Bronchial epithelial cell (primary cell): Measurements from ENCODE around the gene LRRC3C. TPM values are rescaled to one million over a fixed set of nuclear protein-coding genes. Genes with fewer than 3 reads are reported as not detected.
A peak's percentile ranks its signal among the peaks of the same experiment; 100 is the strongest.

Source experiments
- DNase-seq: peaks from one replicate; pipeline ENCODE4 v3.0.0-alpha.2; 2010; ENCODE audit warnings: low read depth
- FAIRE-seq: peaks from 2 replicates; lab custom pipeline; 2011; peaks lifted over from hg19 to GRCh38; lab: Jason Lieb, UNC
- H3K27me3 ChIP-seq: 2 replicates; pipeline ENCODE4 v1.5.1; 2011; ENCODE audit warnings: low read length; ENCODE audit not compliant: control insufficient read depth, insufficient read depth
- H3K36me3 ChIP-seq: 2 replicates; pipeline ENCODE4 v1.5.1; 2011; ENCODE audit warnings: low read length; ENCODE audit not compliant: control insufficient read depth, insufficient read depth
- H3K4me3 ChIP-seq: 2 replicates; pipeline ENCODE4 v1.5.1; 2011; ENCODE audit warnings: mild to moderate bottlenecking, low read depth, low read length, control low read depth
- total RNA-seq: library from RNA; depleted of rRNA; stranded (reverse); fragments of >200 nt; gene quantifications from 2 replicates; pipeline ENCODE4 v1.2.1, GENCODE V29; 2014
- TF ChIP-seq, protein P1 (sequence below): IDR thresholded peaks from 2 replicates; pipeline ENCODE4 v1.5.1; 2011; ENCODE audit warnings: mild to moderate bottlenecking, moderate library complexity, low read length, control low read depth, inconsistent platforms; ENCODE audit not compliant: insufficient read depth, severe bottlenecking

The LRRC3C gene
- total RNA-seq, 1 donor from 2014 or later: not detected

- TF ChIP-seq, protein P1, sequence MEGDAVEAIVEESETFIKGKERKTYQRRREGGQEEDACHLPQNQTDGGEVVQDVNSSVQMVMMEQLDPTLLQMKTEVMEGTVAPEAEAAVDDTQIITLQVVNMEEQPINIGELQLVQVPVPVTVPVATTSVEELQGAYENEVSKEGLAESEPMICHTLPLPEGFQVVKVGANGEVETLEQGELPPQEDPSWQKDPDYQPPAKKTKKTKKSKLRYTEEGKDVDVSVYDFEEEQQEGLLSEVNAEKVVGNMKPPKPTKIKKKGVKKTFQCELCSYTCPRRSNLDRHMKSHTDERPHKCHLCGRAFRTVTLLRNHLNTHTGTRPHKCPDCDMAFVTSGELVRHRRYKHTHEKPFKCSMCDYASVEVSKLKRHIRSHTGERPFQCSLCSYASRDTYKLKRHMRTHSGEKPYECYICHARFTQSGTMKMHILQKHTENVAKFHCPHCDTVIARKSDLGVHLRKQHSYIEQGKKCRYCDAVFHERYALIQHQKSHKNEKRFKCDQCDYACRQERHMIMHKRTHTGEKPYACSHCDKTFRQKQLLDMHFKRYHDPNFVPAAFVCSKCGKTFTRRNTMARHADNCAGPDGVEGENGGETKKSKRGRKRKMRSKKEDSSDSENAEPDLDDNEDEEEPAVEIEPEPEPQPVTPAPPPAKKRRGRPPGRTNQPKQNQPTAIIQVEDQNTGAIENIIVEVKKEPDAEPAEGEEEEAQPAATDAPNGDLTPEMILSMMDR: no peak
- H3K36me3 ChIP-seq: peaks cover 20% of the 10 kb centered on the region
- H3K4me3 ChIP-seq: peak overlapping the region; percentile 94
- FAIRE-seq (no peak), DNase-seq (no peak)
- no peaks in the 10 kb centered on the region for H3K27me3 ChIP-seq
Measured at GRCh38 chr17:39926135-39926587, 1.4 kb upstream of the LRRC3C start.

GRCh38 chr17:39926588-39927100, 888 bp upstream of the LRRC3C start:
- DNase-seq (peak; percentile 35), FAIRE-seq (no peak)
- Histone ChIP-seq H3K27me3 (no peaks in the 10 kb centered on the region), H3K36me3 (peaks cover 18% of the 10 kb centered on the region), H3K4me3 (peak overlapping the region; percentile 94)
- TF ChIP-seq, protein P1: no peak

GRCh38 chr17:39927929-39928857, 661 bp downstream of the LRRC3C start:
- H3K27me3 ChIP-seq: no peaks in the 10 kb centered on the region
- peaks cover 10% of the 10 kb centered on the region for H3K36me3 ChIP-seq
- TF ChIP-seq, protein P1: no peak
- DNase-seq: no peak
- FAIRE-seq: no peak
- H3K4me3 ChIP-seq: peak overlapping the region; percentile 94

DNA sequence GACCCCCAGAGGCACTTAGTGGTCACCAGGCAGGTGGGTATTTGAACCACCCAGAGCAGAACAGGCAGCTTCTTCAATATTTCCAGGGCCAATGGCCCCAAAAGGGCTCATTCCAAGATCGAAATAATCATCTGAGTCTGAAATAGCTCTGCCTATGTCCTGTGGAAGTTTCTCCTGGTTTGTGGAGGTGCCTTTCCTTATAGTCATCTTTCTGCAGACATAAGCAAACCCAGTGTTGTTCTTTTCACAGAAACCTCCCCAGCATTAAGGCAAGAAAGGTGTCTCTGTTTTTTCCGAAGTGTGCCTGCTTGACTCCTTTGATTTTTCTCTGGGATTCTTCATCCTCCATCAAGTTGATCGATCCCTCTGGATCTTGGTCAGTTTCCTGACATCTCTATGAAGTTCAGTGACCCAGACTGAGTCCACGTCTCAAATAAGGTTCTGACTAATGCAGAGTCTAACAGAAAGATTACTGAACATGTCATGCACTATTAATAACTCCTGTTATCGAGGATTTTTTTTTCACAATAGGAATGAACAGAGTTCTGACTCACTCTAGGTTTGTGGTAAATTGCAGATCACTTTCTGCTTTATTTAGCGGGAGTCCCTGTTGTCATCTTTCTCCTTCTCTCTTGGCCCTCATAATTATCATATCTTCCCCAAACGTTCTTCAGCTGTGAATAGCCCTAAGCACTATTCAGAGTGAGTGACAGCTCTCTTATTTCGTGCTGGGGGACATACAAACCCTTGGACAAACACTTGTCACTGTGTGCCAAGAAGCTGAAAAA, 1.5 kb downstream of the LRRC3C start:
- DNase-seq: peak; percentile 97
- no peak overlapping the region for H3K4me3 ChIP-seq
- TF ChIP-seq, protein P1: no peak
- FAIRE-seq: peak; percentile 83
- no peaks in the 10 kb centered on the region for H3K27me3 ChIP-seq
- H3K36me3 ChIP-seq: peaks cover 4% of the 10 kb centered on the region

DNA sequence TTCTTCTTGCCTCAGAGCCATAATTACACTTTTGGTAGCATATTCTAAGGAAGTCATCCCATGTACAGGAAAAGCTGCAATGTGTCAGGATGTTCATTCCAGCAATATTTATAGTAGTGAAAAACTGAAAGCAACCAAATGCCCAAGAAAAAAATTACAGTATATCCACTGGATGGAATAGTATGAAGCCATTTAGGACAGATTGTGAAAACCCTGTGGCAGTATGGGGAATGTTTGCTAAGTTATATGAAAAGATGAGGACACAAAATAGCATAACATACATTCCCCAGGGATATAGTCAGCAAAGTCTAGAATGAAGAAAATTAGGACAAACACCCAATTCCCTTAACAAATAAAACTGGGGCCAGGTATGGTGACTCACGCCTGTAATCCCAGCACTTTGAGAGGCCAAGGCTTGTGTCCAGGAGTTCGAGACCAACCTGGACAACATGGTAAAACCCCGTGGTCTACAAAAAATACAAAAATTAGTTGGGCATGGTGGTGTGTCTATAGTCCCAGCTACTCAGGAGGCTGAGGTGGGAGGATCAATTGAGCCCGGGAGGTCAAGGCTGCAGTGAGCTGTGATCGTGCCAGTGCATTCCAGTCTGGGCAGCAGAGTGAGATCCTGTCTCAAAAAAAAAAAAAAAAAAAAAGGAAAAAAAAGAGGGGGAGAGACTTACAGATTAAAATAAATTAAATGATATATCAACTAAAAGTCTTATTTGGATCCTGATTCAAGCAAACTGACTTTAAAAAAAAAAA, 2.3 kb downstream of the LRRC3C start:
- peak; percentile 78 for DNase-seq
- Histone ChIP-seq H3K36me3 (no peaks in the 10 kb centered on the region), H3K27me3 (no peaks in the 10 kb centered on the region), H3K4me3 (no peak overlapping the region)
- FAIRE-seq: no peak
- TF ChIP-seq, protein P1: no peak
